ENCODE data around the gene ASTL. TPM values are rescaled to one million over a fixed set of nuclear protein-coding genes. Genes with fewer than 3 reads are reported as not detected.

ASTL gene
- under 1 TPM in 1 of 2 donors, not detected in 1; 0.28 TPM for total RNA-seq
- under 1 TPM; 0.27 to 0.33 TPM for polyA plus RNA-seq (ENCODE audit: insufficient read length in 2 of 2)
- long read RNA-seq, donor 1, result 0 reads
- long read RNA-seq, donor 2, result 0 reads
- long read RNA-seq, donor 3, result 0 reads
- long read RNA-seq, donor 4, result 0 reads

DNA sequence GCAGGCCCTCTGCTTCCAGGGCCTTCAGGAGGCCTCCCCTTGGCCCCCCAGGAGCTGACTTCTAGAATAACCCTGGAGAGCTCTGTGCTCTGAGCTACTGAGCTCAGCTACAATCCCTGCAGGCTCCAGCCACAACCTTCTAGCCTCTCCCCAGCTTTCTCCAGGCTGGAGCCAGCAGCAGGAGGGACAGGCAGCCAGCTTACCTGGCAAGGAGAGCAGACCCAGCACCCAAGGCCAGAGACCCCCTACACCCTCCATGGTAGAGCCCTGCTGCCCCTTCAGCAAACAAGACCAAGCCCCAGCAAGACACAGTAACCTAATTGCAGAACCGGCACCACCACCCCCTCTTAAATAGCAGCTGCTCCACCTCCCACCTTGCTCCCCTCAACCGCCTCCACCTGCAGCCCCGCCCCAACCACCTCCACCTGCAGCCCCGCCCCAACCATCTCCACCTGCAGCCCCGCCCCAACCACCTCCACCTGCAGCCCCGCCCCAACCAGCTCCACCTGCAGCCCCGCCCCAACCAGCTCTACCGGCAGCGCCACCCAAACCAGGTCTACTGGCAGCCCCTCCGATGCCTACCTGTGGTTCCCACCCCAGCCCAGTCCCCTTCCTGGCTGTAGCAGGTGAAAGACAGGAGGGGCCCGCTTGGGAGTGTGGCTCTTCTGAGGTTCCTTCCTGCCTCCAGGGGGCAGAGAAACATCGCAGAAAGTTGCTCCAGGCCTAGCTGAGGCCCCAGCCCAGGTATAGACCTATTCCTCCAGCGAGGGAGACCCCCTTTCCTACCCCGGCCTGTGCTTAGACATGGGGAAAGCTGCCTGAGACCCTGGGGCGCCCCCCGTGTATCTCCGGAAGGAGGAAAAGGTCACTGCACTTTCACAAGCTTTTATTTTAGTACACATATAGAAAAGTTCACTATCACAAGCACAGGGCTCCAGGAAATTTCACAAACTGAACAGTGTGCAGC is at the start of gene ASTL:
Gene ASTL (minus strand): TSS at position 324 of the 967 bp plus-strand sequence. CDS start 66 bp downstream, at position 258.
- peak in 2 of 6 donors; percentile 23 to 43 for DNase-seq (ENCODE audit: low read depth in 4 of 6, low spot score in 6 of 6)
- H3K9me3 ChIP-seq (ENCODE audit: control insufficient read depth, insufficient read depth, low read length), result no peaks in the 10 kb centered on the region
- no peaks in the 10 kb centered on the region for H3K4me1 ChIP-seq (ENCODE audit: control insufficient read depth, insufficient read depth, low read length)
- H3K27ac ChIP-seq (ENCODE audit: low read depth, low read length), result no peak within 1 kb of the TSS
- H3K4me3 ChIP-seq (ENCODE audit: low read depth, low read length), result no peak within 1 kb of the TSS
- 23% methylated on average over 11 of the region's 17 CpGs for WGBS (ENCODE audit: insufficient coverage)
- no peaks in the 10 kb centered on the region for H3K27me3 ChIP-seq (ENCODE audit: control insufficient read depth, insufficient read depth, low read length)
- peaks cover 6% of the 10 kb centered on the region for H3K36me3 ChIP-seq (ENCODE audit: control insufficient read depth, insufficient read depth, low read length)

DNA sequence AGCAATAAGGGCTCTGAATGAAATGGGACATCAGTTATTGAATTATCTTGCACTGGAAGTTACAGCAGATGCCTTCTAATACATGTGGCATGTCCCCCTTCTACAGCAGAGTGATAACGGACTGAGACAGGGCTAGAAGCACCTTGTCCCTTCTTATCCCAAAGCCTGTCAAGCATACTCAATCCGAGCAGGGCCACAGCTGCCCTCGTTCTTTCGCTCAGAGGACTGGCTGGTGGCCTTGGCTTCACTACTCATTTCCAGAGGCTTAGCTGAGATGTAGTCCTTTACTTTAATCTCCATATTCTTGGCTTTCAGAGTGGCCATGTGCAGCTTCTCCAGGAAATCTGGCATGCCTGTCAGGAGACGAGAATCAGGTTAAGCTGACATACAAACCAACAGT is 48.3 kb upstream of the ASTL start:
- Histone ChIP-seq H3K27me3 (ENCODE audit: control insufficient read depth, insufficient read depth, low read length) (no peaks in the 10 kb centered on the region), H3K27ac (ENCODE audit: low read depth, low read length) (no peak overlapping the region), H3K4me3 (ENCODE audit: low read depth, low read length) (no peak overlapping the region), H3K9me3 (ENCODE audit: control insufficient read depth, insufficient read depth, low read length) (no peaks in the 10 kb centered on the region), H3K36me3 (ENCODE audit: control insufficient read depth, insufficient read depth, low read length) (peaks cover 50% of the 10 kb centered on the region), H3K4me1 (ENCODE audit: control insufficient read depth, insufficient read depth, low read length) (no peaks in the 10 kb centered on the region)
- no peak for DNase-seq (ENCODE audit: low read depth in 4 of 6, low spot score in 6 of 6)
- 100% methylated on average over 4 of the region's 5 CpGs for WGBS (ENCODE audit: insufficient coverage)

DNA sequence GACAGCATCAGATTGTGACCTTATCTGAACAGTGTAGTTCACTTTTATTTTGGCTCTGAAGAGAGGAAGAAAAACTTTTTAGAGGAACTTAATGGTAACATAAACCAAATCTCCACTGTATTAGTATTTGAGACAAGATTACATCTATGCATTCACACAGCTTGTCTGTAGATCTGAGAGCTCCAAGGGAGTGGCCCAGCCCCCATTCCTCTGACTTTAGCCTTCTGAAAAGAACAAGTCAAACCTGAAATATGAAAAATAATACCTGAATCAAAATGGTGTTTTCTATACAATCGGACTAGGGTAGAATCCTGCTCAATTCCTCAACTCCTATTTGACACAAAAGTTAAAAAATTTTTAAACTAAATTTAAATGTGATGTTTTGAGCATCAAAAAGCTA is 47.2 kb upstream of the ASTL start:
- Histone ChIP-seq H3K36me3 (ENCODE audit: control insufficient read depth, insufficient read depth, low read length) (peaks cover 41% of the 10 kb centered on the region), H3K27ac (ENCODE audit: low read depth, low read length) (no peak overlapping the region), H3K4me1 (ENCODE audit: control insufficient read depth, insufficient read depth, low read length) (no peaks in the 10 kb centered on the region), H3K9me3 (ENCODE audit: control insufficient read depth, insufficient read depth, low read length) (no peaks in the 10 kb centered on the region), H3K27me3 (ENCODE audit: control insufficient read depth, insufficient read depth, low read length) (no peaks in the 10 kb centered on the region), H3K4me3 (ENCODE audit: low read depth, low read length) (no peak overlapping the region)
- no peak for DNase-seq (ENCODE audit: low read depth in 4 of 6, low spot score in 6 of 6)
- no CpG with 5 or more reads among the region's 1 CpG for WGBS (ENCODE audit: insufficient coverage)

GRCh38 chr2:96184989-96185388 is 46.7 kb upstream of the ASTL start:
- Histone ChIP-seq H3K27ac (ENCODE audit: low read depth, low read length) (no peak overlapping the region), H3K4me3 (ENCODE audit: low read depth, low read length) (no peak overlapping the region), H3K4me1 (ENCODE audit: control insufficient read depth, insufficient read depth, low read length) (no peaks in the 10 kb centered on the region), H3K9me3 (ENCODE audit: control insufficient read depth, insufficient read depth, low read length) (no peaks in the 10 kb centered on the region), H3K36me3 (ENCODE audit: control insufficient read depth, insufficient read depth, low read length) (peaks cover 37% of the 10 kb centered on the region), H3K27me3 (ENCODE audit: control insufficient read depth, insufficient read depth, low read length) (no peaks in the 10 kb centered on the region)
- 89% methylated on average over 6 of the region's 8 CpGs for WGBS (ENCODE audit: insufficient coverage)
- DNase-seq (ENCODE audit: low read depth in 4 of 6, low spot score in 6 of 6), result no peak

- Histone ChIP-seq H3K4me1 (ENCODE audit: control insufficient read depth, insufficient read depth, low read length) (no peaks in the 10 kb centered on the region), H3K9me3 (ENCODE audit: control insufficient read depth, insufficient read depth, low read length) (no peaks in the 10 kb centered on the region), H3K27me3 (ENCODE audit: control insufficient read depth, insufficient read depth, low read length) (no peaks in the 10 kb centered on the region), H3K4me3 (ENCODE audit: low read depth, low read length) (no peak overlapping the region), H3K27ac (ENCODE audit: low read depth, low read length) (no peak overlapping the region), H3K36me3 (ENCODE audit: control insufficient read depth, insufficient read depth, low read length) (peaks cover 34% of the 10 kb centered on the region)
- DNase-seq (ENCODE audit: low read depth in 4 of 6, low spot score in 6 of 6), result no peak
- 95% methylated on average over 5 of the region's 8 CpGs for WGBS (ENCODE audit: insufficient coverage)
Measured at GRCh38 chr2:96184188-96184587, 45.9 kb upstream of the ASTL start.

GRCh38 chr2:96181529-96181928 is 43.2 kb upstream of the ASTL start:
- no peak for DNase-seq (ENCODE audit: low read depth in 4 of 6, low spot score in 6 of 6)
- WGBS (ENCODE audit: insufficient coverage), result 80% methylated on average over 3 of the region's 5 CpGs
- H3K4me3 ChIP-seq (ENCODE audit: low read depth, low read length), result no peak overlapping the region
- H3K27ac ChIP-seq (ENCODE audit: low read depth, low read length), result no peak overlapping the region
- no peaks in the 10 kb centered on the region for H3K27me3 ChIP-seq (ENCODE audit: control insufficient read depth, insufficient read depth, low read length)
- H3K9me3 ChIP-seq (ENCODE audit: control insufficient read depth, insufficient read depth, low read length), result no peaks in the 10 kb centered on the region
- H3K36me3 ChIP-seq (ENCODE audit: control insufficient read depth, insufficient read depth, low read length), result peaks cover 20% of the 10 kb centered on the region
- no peaks in the 10 kb centered on the region for H3K4me1 ChIP-seq (ENCODE audit: control insufficient read depth, insufficient read depth, low read length)

GRCh38 chr2:96180521-96180920 is 42.2 kb upstream of the ASTL start:
- Histone ChIP-seq H3K27ac (ENCODE audit: low read depth, low read length) (no peak overlapping the region), H3K9me3 (ENCODE audit: control insufficient read depth, insufficient read depth, low read length) (no peaks in the 10 kb centered on the region), H3K4me3 (ENCODE audit: low read depth, low read length) (no peak overlapping the region), H3K4me1 (ENCODE audit: control insufficient read depth, insufficient read depth, low read length) (no peaks in the 10 kb centered on the region), H3K36me3 (ENCODE audit: control insufficient read depth, insufficient read depth, low read length) (peaks cover 14% of the 10 kb centered on the region), H3K27me3 (ENCODE audit: control insufficient read depth, insufficient read depth, low read length) (no peaks in the 10 kb centered on the region)
- no peak for DNase-seq (ENCODE audit: low read depth in 4 of 6, low spot score in 6 of 6)

DNA sequence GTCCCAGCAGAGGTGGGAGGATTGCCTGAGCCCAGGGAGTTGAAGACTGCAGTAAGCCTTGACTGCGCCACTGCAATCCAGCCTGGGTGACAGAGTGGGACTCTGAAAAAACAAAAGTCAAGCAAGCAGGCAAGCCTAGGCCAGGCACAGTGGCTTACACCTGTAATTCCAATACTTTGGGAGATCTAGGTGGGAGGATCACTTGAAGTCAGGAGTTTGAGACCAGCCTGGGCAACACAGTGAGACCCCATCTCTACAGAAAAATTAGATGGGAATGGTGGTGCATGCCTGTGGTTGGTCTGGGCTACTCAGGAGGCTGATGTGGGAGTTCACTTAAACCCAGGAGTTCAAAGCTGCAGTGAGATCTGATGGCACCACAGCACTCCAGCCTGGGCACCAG is 41.7 kb upstream of the ASTL start:
- H3K36me3 ChIP-seq (ENCODE audit: control insufficient read depth, insufficient read depth, low read length), result peaks cover 13% of the 10 kb centered on the region
- no peak overlapping the region for H3K27ac ChIP-seq (ENCODE audit: low read depth, low read length)
- H3K9me3 ChIP-seq (ENCODE audit: control insufficient read depth, insufficient read depth, low read length), result no peaks in the 10 kb centered on the region
- no peaks in the 10 kb centered on the region for H3K27me3 ChIP-seq (ENCODE audit: control insufficient read depth, insufficient read depth, low read length)
- no peaks in the 10 kb centered on the region for H3K4me1 ChIP-seq (ENCODE audit: control insufficient read depth, insufficient read depth, low read length)
- DNase-seq (ENCODE audit: low read depth in 4 of 6, low spot score in 6 of 6), result no peak
- WGBS (ENCODE audit: insufficient coverage), result 100% methylated on average over 1 of the region's 1 CpG
- no peak overlapping the region for H3K4me3 ChIP-seq (ENCODE audit: low read depth, low read length)

DNA sequence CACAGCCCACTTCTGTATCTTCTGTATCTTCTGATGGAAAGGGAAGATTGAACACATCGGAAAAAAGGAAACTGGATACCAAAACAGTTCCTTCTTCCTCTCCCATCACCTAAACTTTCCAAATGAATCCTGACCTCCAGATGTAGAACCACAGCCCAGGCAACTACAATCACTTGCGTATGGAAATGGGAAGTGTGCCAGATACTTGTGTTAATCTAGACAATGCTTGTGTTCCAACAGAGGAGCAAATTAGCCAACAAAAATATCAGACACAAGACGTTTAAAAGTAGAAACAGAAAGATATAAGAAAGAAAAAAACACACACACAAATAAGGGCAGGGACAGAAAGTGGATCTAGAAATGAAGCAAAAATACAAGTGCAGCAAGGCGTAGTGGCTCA is 38.4 kb upstream of the ASTL start:
- Histone ChIP-seq H3K27ac (ENCODE audit: low read depth, low read length) (no peak overlapping the region), H3K9me3 (ENCODE audit: control insufficient read depth, insufficient read depth, low read length) (no peaks in the 10 kb centered on the region), H3K27me3 (ENCODE audit: control insufficient read depth, insufficient read depth, low read length) (no peaks in the 10 kb centered on the region), H3K4me1 (ENCODE audit: control insufficient read depth, insufficient read depth, low read length) (no peaks in the 10 kb centered on the region), H3K4me3 (ENCODE audit: low read depth, low read length) (no peak overlapping the region), H3K36me3 (ENCODE audit: control insufficient read depth, insufficient read depth, low read length) (no peaks in the 10 kb centered on the region)
- WGBS (ENCODE audit: insufficient coverage), result 86% methylated on average over 1 of the region's 4 CpGs
- DNase-seq (ENCODE audit: low read depth in 4 of 6, low spot score in 6 of 6), result no peak

- no peak overlapping the region for H3K27ac ChIP-seq (ENCODE audit: low read depth, low read length)
- WGBS (ENCODE audit: insufficient coverage), result 89% methylated on average over 6 of the region's 6 CpGs
Measured at GRCh38 chr2:96175951-96176350, 37.6 kb upstream of the ASTL start.

More at GRCh38 chr2:96175951-96176350, 37.6 kb upstream of the ASTL start:
- no peak for DNase-seq (ENCODE audit: low read depth in 4 of 6, low spot score in 6 of 6)
- Histone ChIP-seq H3K4me1 (ENCODE audit: control insufficient read depth, insufficient read depth, low read length) (no peaks in the 10 kb centered on the region), H3K4me3 (ENCODE audit: low read depth, low read length) (no peak overlapping the region), H3K27me3 (ENCODE audit: control insufficient read depth, insufficient read depth, low read length) (no peaks in the 10 kb centered on the region), H3K36me3 (ENCODE audit: control insufficient read depth, insufficient read depth, low read length) (no peaks in the 10 kb centered on the region), H3K9me3 (ENCODE audit: control insufficient read depth, insufficient read depth, low read length) (no peaks in the 10 kb centered on the region)
